Activated CD4-positive, CD25-positive, alpha-beta regulatory T cell (primary cell): ENCODE measurements around the gene VWA5B2.

Source experiments
- DNase-seq, 4 experiments: peaks; one replicate each; lab custom pipeline; 2025; lab: John Stamatoyannopoulos, UW

Gene VWA5B2

GRCh38 chr3:184227481-184227935 is 1.9 kb upstream of the VWA5B2 start:
- no peak for DNase-seq

GRCh38 chr3:184228376-184229137 is 828 bp upstream of the VWA5B2 start:
- DNase-seq = no peak

GRCh38 chr3:184230081-184230602 is 757 bp downstream of the VWA5B2 start:
- no peak for DNase-seq

GRCh38 chr3:184230603-184231528 is 1.5 kb downstream of the VWA5B2 start:
- DNase-seq = no peak

- no peak for DNase-seq
Measured at GRCh38 chr3:184231671-184232070, 2.3 kb downstream of the VWA5B2 start.

GRCh38 chr3:184233127-184233843 is 3.9 kb downstream of the VWA5B2 start:
- DNase-seq = no peak

- DNase-seq = no peak
Measured at GRCh38 chr3:184234224-184234623, 4.8 kb downstream of the VWA5B2 start.

GRCh38 chr3:184234671-184235380 is 5.4 kb downstream of the VWA5B2 start:
- DNase-seq = no peak

- no peak for DNase-seq
Measured at GRCh38 chr3:184235381-184236032, 6.1 kb downstream of the VWA5B2 start.

- DNase-seq = no peak
Measured at GRCh38 chr3:184236033-184236410, 6.6 kb downstream of the VWA5B2 start.

- DNase-seq = no peak
Measured at GRCh38 chr3:184236636-184237035, 7.3 kb downstream of the VWA5B2 start.

- no peak for DNase-seq
Measured at GRCh38 chr3:184237211-184237610, 7.8 kb downstream of the VWA5B2 start.

GRCh38 chr3:184237807-184238206 is 8.4 kb downstream of the VWA5B2 start:
- DNase-seq = no peak

- DNase-seq = no peak
Measured at GRCh38 chr3:184238246-184238818, 8.9 kb downstream of the VWA5B2 start.

GRCh38 chr3:184239221-184239620 is 9.8 kb downstream of the VWA5B2 start:
- no peak for DNase-seq

- DNase-seq = no peak
Measured at GRCh38 chr3:184239708-184240107, 10.3 kb downstream of the VWA5B2 start.

- no peak for DNase-seq
Measured at GRCh38 chr3:184240384-184241140, 11.2 kb downstream of the VWA5B2 start.

GRCh38 chr3:184241141-184241446 is 11.7 kb downstream of the VWA5B2 start:
- DNase-seq = no peak

GRCh38 chr3:184241447-184242296 is 12.3 kb downstream of the VWA5B2 start:
- DNase-seq = no peak
